ENCODE results near the gene KRT86. TPM values are rescaled to one million over a fixed set of nuclear protein-coding genes. Genes with fewer than 3 reads are reported as not detected.

The KRT86 gene
- polyA plus RNA-seq, 1 donor (not counting 4 experiments of a cell fraction or from before 2014, with no cell fraction given): not detected

DNA sequence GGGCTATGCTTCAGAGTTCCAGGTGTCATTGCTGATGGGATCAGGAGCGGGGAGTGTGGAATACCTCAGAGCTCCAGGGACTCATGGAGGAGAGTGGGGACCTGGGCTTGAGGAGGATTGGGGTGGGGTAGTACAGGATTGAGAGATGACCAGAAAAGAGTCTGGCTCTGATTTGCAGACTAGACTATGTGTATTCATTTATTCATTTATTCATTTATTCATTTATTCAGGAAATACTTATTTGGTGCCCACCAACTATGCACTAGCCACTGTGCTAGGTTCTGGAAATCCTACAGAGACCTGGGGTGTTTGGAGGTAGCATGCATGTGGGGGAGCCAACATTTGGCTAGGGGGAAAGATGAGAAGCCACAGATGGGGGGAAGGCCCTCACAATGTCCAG is 47.6 kb downstream of the KRT86 start:
- H3K4me1 ChIP-seq (ENCODE audit: control insufficient read depth, extremely low read depth, insufficient read depth, low read length): no peaks in the 10 kb centered on the region
- no peaks in the 10 kb centered on the region for H3K79me2 ChIP-seq (ENCODE audit: control insufficient read depth, insufficient read depth, low read length)
- dilution Hi-C loops (cut with MboI; ENCODE audit: extremely low pct_ligation_motif_present, low sequenced_read_pairs): no loop called here
- H3K36me3 ChIP-seq (ENCODE audit: control insufficient read depth in 2 of 2, extremely low read depth in 1 of 2, insufficient read depth in 2 of 2, low read length in 2 of 2): no peaks in the 10 kb centered on the region
- H4K20me1 ChIP-seq (ENCODE audit: control insufficient read depth, extremely low read depth, insufficient read depth, low read length): no peaks in the 10 kb centered on the region
- FAIRE-seq: no peak
- no peak overlapping the region for H3K27ac ChIP-seq (ENCODE audit: control insufficient read depth, insufficient read depth, low read length)
- peaks cover 4% of the 10 kb centered on the region for H3K27me3 ChIP-seq (ENCODE audit: control insufficient read depth, extremely low read depth, insufficient read depth, low read length)
- no peak overlapping the region for H3K4me3 ChIP-seq (ENCODE audit: control insufficient read depth in 2 of 3, extremely low read depth in 1 of 3, insufficient read depth in 2 of 3, low read depth in 1 of 3, low read length in 3 of 3)
- H3K9me3 ChIP-seq (ENCODE audit: control insufficient read depth, low read depth, low read length): no peaks in the 10 kb centered on the region
- H3K9me1 ChIP-seq (ENCODE audit: control insufficient read depth, extremely low read depth, insufficient read depth, low read length): no peaks in the 10 kb centered on the region
- DNase-seq (ENCODE audit: low read depth, low spot score): no peak
- TF ChIP-seq EZH2 (IDR thresholded peaks at IDR 0.05; ENCODE audit: low read length) (no peak), CTCF (optimal IDR thresholded peaks at IDR 0.05 in 1 of 3, IDR thresholded peaks at IDR 0.05 in 1 of 3, conservative IDR thresholded peaks at IDR 0.05 in 1 of 3; ENCODE audit: extremely low read depth in 1 of 3, insufficient read depth in 2 of 3, low read length in 3 of 3) (no peak)
- no peak overlapping the region for H3K4me2 ChIP-seq (ENCODE audit: control insufficient read depth, extremely low read depth, insufficient read depth, low read depth, low read length)
- no peak overlapping the region for H2AFZ ChIP-seq (ENCODE audit: control insufficient read depth, low read length)
- no peak overlapping the region for H3K9ac ChIP-seq (ENCODE audit: control insufficient read depth, extremely low read depth, insufficient read depth, low read length)

DNA sequence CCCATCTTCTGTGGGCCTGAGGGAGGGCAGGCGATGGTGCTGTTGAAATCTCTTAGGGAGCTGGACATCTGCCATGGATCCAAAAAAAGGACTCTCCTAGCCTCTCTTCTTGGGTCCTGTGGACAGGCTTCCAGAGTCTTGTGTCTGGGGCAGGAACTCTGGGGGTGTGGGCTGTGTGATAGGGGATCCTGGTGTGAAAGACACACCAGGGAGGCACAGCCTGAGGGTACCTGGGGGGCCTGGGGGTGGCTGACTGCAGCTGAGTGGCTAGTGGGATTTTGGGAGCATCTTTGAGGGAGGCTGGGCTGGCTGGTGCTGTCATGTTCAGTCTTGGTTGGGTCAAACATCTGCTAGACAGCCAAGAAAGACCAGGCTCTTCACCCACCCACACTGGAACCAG is 48.6 kb downstream of the KRT86 start:
- Histone ChIP-seq H3K9me3 (ENCODE audit: control insufficient read depth, low read depth, low read length) (no peaks in the 10 kb centered on the region), H3K4me2 (ENCODE audit: control insufficient read depth, extremely low read depth, insufficient read depth, low read depth, low read length) (no peak overlapping the region), H3K9ac (ENCODE audit: control insufficient read depth, extremely low read depth, insufficient read depth, low read length) (no peak overlapping the region), H3K36me3 (ENCODE audit: control insufficient read depth in 2 of 2, extremely low read depth in 1 of 2, insufficient read depth in 2 of 2, low read length in 2 of 2) (no peaks in the 10 kb centered on the region), H4K20me1 (ENCODE audit: control insufficient read depth, extremely low read depth, insufficient read depth, low read length) (no peaks in the 10 kb centered on the region), H3K9me1 (ENCODE audit: control insufficient read depth, extremely low read depth, insufficient read depth, low read length) (no peaks in the 10 kb centered on the region), H2AFZ (ENCODE audit: control insufficient read depth, low read length) (no peak overlapping the region), H3K4me3 (ENCODE audit: control insufficient read depth in 2 of 3, extremely low read depth in 1 of 3, insufficient read depth in 2 of 3, low read depth in 1 of 3, low read length in 3 of 3) (no peak overlapping the region), H3K27me3 (ENCODE audit: control insufficient read depth, extremely low read depth, insufficient read depth, low read length) (peaks cover 4% of the 10 kb centered on the region), H3K79me2 (ENCODE audit: control insufficient read depth, insufficient read depth, low read length) (no peaks in the 10 kb centered on the region), H3K27ac (ENCODE audit: control insufficient read depth, insufficient read depth, low read length) (no peak overlapping the region), H3K4me1 (ENCODE audit: control insufficient read depth, extremely low read depth, insufficient read depth, low read length) (peaks cover 8% of the 10 kb centered on the region)
- FAIRE-seq: no peak
- TF ChIP-seq CTCF (optimal IDR thresholded peaks at IDR 0.05 in 1 of 3, IDR thresholded peaks at IDR 0.05 in 1 of 3, conservative IDR thresholded peaks at IDR 0.05 in 1 of 3; ENCODE audit: extremely low read depth in 1 of 3, insufficient read depth in 2 of 3, low read length in 3 of 3): no peak
- TF ChIP-seq EZH2 (IDR thresholded peaks at IDR 0.05; ENCODE audit: low read length): no peak
- dilution Hi-C loops (cut with MboI; ENCODE audit: extremely low pct_ligation_motif_present, low sequenced_read_pairs): no loop called here
- DNase-seq (ENCODE audit: low read depth, low spot score): no peak

Measured in keratinocyte (primary cell).